Activated naive CD4-positive, alpha-beta T cell treated with anti-CD3 and anti-CD28 coated beads for 36 hours (primary cell): Measurements from ENCODE around the gene KRT82. TPM values are rescaled to one million over a fixed set of nuclear protein-coding genes. Genes with fewer than 3 reads are reported as not detected.

Experiments used
- CTCF ChIA-PET: fragments of 350-600 bp; sonication (Branson Sonifier 250); formaldehyde crosslinking; loops from one replicate; lab custom pipeline; 2021; ENCODE audit warnings: antibody characterized with exemption; lab: Charles Lee
- DNase-seq: peaks from one replicate; pipeline ENCODE4 v3.0.0-alpha.2; 2020
- H3K27ac Mint-ChIP-seq: one replicate; pipeline ENCODE4 v1.8.0; 2021; ENCODE audit warnings: mild to moderate bottlenecking, mixed read lengths
- H3K27me3 Mint-ChIP-seq: one replicate; pipeline ENCODE4 v1.8.0; 2021; ENCODE audit warnings: low read depth, mixed read lengths
- H3K36me3 Mint-ChIP-seq: one replicate; pipeline ENCODE4 v1.8.0; 2021; ENCODE audit warnings: low read depth, mixed read lengths
- H3K4me1 Mint-ChIP-seq: one replicate; pipeline ENCODE4 v1.8.0; 2021; ENCODE audit warnings: low read depth, mixed read lengths
- H3K4me3 Mint-ChIP-seq: one replicate; pipeline ENCODE4 v1.8.0; 2021; ENCODE audit warnings: mild to moderate bottlenecking, moderate library complexity, mixed read lengths
- H3K9me3 Mint-ChIP-seq: one replicate; pipeline ENCODE4 v1.8.0; 2021; ENCODE audit warnings: mixed read lengths
- intact Hi-C: fragments of 100-400 bp; cut with micrococcal nuclease; formaldehyde crosslinking; loops from one replicate; pipeline ENCODE4 v1.15.1; 2023
- total RNA-seq, 2 experiments: library from RNA; stranded (reverse); gene quantifications; one replicate each; pipeline ENCODE4 v1.2.3, GENCODE V29; 2021

Gene KRT82
- total RNA-seq, 2 experiments from 2014 or later, result not detected

GRCh38 chr12:52360663-52361271, 45.4 kb downstream of the KRT82 start:
- peaks cover 20% of the 10 kb centered on the region for H3K4me1 Mint-ChIP-seq
- intact Hi-C loops, result no loop called here
- no peak for DNase-seq
- H3K36me3 Mint-ChIP-seq, result no peaks in the 10 kb centered on the region
- no peak overlapping the region for H3K27ac Mint-ChIP-seq
- H3K4me3 Mint-ChIP-seq, result no peak overlapping the region
- no peaks in the 10 kb centered on the region for H3K27me3 Mint-ChIP-seq
- CTCF ChIA-PET, result interaction anchor here (0.5 to 1.7 kb wide), 6 partner anchors 12 to 1995 kb away, joined by 3 to 11 read pairs (median 5); no protein-coding TSS in a partner anchor
- H3K9me3 Mint-ChIP-seq, result no peaks in the 10 kb centered on the region

GRCh38 chr12:52360106-52360662, 46.0 kb downstream of the KRT82 start:
- Mint-ChIP-seq H3K27me3 (no peaks in the 10 kb centered on the region), H3K27ac (no peak overlapping the region), H3K36me3 (no peaks in the 10 kb centered on the region), H3K9me3 (no peaks in the 10 kb centered on the region), H3K4me3 (no peak overlapping the region), H3K4me1 (peaks cover 20% of the 10 kb centered on the region)
- intact Hi-C loops, result no loop called here
- DNase-seq, result no peak
- CTCF ChIA-PET, result interaction anchor here (0.5 to 1.5 kb wide), 3 partner anchors 13 to 1994 kb away, joined by 3 to 6 read pairs (median 3); no protein-coding TSS in a partner anchor

- DNase-seq, result no peak
- intact Hi-C loops, result no loop called here
- no peaks in the 10 kb centered on the region for H3K36me3 Mint-ChIP-seq
- H3K27ac Mint-ChIP-seq, result no peak overlapping the region
- no peak overlapping the region for H3K4me3 Mint-ChIP-seq
- CTCF ChIA-PET, result no interaction called here
- no peaks in the 10 kb centered on the region for H3K27me3 Mint-ChIP-seq
- peaks cover 20% of the 10 kb centered on the region for H3K4me1 Mint-ChIP-seq
- H3K9me3 Mint-ChIP-seq, result no peaks in the 10 kb centered on the region
Measured at GRCh38 chr12:52359621-52360061, 46.5 kb downstream of the KRT82 start.

GRCh38 chr12:52358575-52359350, 47.4 kb downstream of the KRT82 start:
- DNase-seq, result peak; percentile 26
- H3K9me3 Mint-ChIP-seq, result no peaks in the 10 kb centered on the region

GRCh38 chr12:52356762-52357580, 49.2 kb downstream of the KRT82 start:
- no peaks in the 10 kb centered on the region for H3K9me3 Mint-ChIP-seq
- DNase-seq, result no peak
- no peak overlapping the region for H3K27ac Mint-ChIP-seq
- no peaks in the 10 kb centered on the region for H3K36me3 Mint-ChIP-seq
- no peak overlapping the region for H3K4me3 Mint-ChIP-seq
- H3K27me3 Mint-ChIP-seq, result no peaks in the 10 kb centered on the region
- H3K4me1 Mint-ChIP-seq, result peaks cover 26% of the 10 kb centered on the region
- CTCF ChIA-PET, result no interaction called here
- intact Hi-C loops, result no loop called here

More at GRCh38 chr12:52358575-52359350, 47.4 kb downstream of the KRT82 start:
- H3K27me3 Mint-ChIP-seq, result no peaks in the 10 kb centered on the region
- intact Hi-C loops, result no loop called here
- CTCF ChIA-PET, result interaction anchor here (0.5 kb wide), 1 partner anchor 527 kb away, joined by 3 read pairs; no protein-coding TSS in a partner anchor
- H3K4me1 Mint-ChIP-seq, result peaks cover 20% of the 10 kb centered on the region
- no peaks in the 10 kb centered on the region for H3K36me3 Mint-ChIP-seq
- H3K4me3 Mint-ChIP-seq, result no peak overlapping the region
- no peak overlapping the region for H3K27ac Mint-ChIP-seq

- no peak overlapping the region for H3K27ac Mint-ChIP-seq
- CTCF ChIA-PET, result no interaction called here
- H3K9me3 Mint-ChIP-seq, result no peaks in the 10 kb centered on the region
- H3K4me3 Mint-ChIP-seq, result no peak overlapping the region
- H3K36me3 Mint-ChIP-seq, result no peaks in the 10 kb centered on the region
- DNase-seq, result no peak
- no peaks in the 10 kb centered on the region for H3K27me3 Mint-ChIP-seq
- H3K4me1 Mint-ChIP-seq, result peaks cover 30% of the 10 kb centered on the region
- intact Hi-C loops, result no loop called here
Measured at GRCh38 chr12:52356031-52356761, 49.9 kb downstream of the KRT82 start.

- Mint-ChIP-seq H3K4me3 (no peak overlapping the region), H3K9me3 (no peaks in the 10 kb centered on the region), H3K4me1 (peaks cover 35% of the 10 kb centered on the region), H3K36me3 (no peaks in the 10 kb centered on the region), H3K27me3 (no peaks in the 10 kb centered on the region), H3K27ac (no peak overlapping the region)
- intact Hi-C loops, result no loop called here
- CTCF ChIA-PET, result interaction anchor here (0.6 kb wide), 1 partner anchor 43 kb away, joined by 3 read pairs; no protein-coding TSS in a partner anchor
- no peak for DNase-seq
Measured at GRCh38 chr12:52355176-52355575, 51.0 kb downstream of the KRT82 start.

- Mint-ChIP-seq H3K4me1 (peaks cover 28% of the 10 kb centered on the region), H3K27ac (no peak overlapping the region), H3K27me3 (no peaks in the 10 kb centered on the region), H3K4me3 (no peak overlapping the region), H3K36me3 (no peaks in the 10 kb centered on the region), H3K9me3 (no peaks in the 10 kb centered on the region)
- intact Hi-C loops, result no loop called here
- CTCF ChIA-PET, result no interaction called here
- DNase-seq, result no peak
Measured at GRCh38 chr12:52354200-52354599, 51.9 kb downstream of the KRT82 start.

GRCh38 chr12:52353766-52354165, 52.4 kb downstream of the KRT82 start:
- Mint-ChIP-seq H3K9me3 (no peaks in the 10 kb centered on the region), H3K27me3 (no peaks in the 10 kb centered on the region), H3K4me1 (peaks cover 24% of the 10 kb centered on the region), H3K36me3 (no peaks in the 10 kb centered on the region), H3K4me3 (no peak overlapping the region), H3K27ac (no peak overlapping the region)
- intact Hi-C loops, result no loop called here
- DNase-seq, result no peak
- CTCF ChIA-PET, result no interaction called here

- no peaks in the 10 kb centered on the region for H3K27me3 Mint-ChIP-seq
- CTCF ChIA-PET, result interaction anchor here (1.1 kb wide), 2 partner anchors 131 to 262 kb away, joined by 3 read pairs; no protein-coding TSS in a partner anchor
- intact Hi-C loops, result no loop called here
- H3K4me1 Mint-ChIP-seq, result peaks cover 19% of the 10 kb centered on the region
- H3K36me3 Mint-ChIP-seq, result no peaks in the 10 kb centered on the region
- no peak overlapping the region for H3K27ac Mint-ChIP-seq
- H3K4me3 Mint-ChIP-seq, result no peak overlapping the region
- no peaks in the 10 kb centered on the region for H3K9me3 Mint-ChIP-seq
- DNase-seq, result no peak
Measured at GRCh38 chr12:52352951-52353350, 53.2 kb downstream of the KRT82 start.

- Mint-ChIP-seq H3K36me3 (no peaks in the 10 kb centered on the region), H3K27ac (no peak overlapping the region), H3K4me3 (no peak overlapping the region), H3K4me1 (peaks cover 15% of the 10 kb centered on the region), H3K9me3 (no peaks in the 10 kb centered on the region), H3K27me3 (no peaks in the 10 kb centered on the region)
- intact Hi-C loops, result no loop called here
- CTCF ChIA-PET, result interaction anchor here (0.8 to 1.1 kb wide), 3 partner anchors 10 to 146 kb away, joined by 3 read pairs; no protein-coding TSS in a partner anchor
- peak; percentile 42 for DNase-seq
Measured at GRCh38 chr12:52351196-52352059, 54.7 kb downstream of the KRT82 start.
